NCI-H2227 treated with DMSO at 0.1 percent for 48 hours (cell line): Measurements from ENCODE around the gene LYPD6B.

Experiments used
- DNase-seq: peaks from one replicate; lab custom pipeline; 2025; lab: John Stamatoyannopoulos, UW

LYPD6B gene

GRCh38 chr2:149038442-149039212 is at the start of gene LYPD6B:
LYPD6B (plus strand) TSS chr2:149038699; CDS start chr2:149130949, 92,250 bp downstream.
- no peak for DNase-seq

GRCh38 chr2:148989882-148990493 is 48.5 kb upstream of the LYPD6B start:
- DNase-seq: peak; percentile 72

DNA sequence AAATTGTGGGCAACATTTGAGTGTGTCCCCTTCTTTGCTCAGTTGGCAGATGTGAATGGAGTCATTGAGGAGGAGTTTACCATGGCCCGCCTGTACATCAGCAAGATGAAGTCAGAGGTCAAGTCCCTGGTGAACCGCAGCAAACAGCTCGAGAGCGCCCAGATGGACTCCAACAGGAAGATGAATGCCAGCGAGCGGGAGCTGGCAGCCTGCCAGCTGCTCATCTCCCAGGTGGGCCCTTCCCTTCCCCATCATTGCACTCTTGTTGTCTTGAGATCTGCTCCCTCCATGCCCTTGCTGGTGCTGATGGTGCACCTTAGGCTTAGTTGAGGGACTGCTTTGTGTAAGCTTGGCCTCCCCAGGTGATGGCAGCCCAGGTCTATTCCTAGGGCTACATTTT is 47.5 kb upstream of the LYPD6B start:
- DNase-seq: peak; percentile 68

- no peak for DNase-seq
Observed at GRCh38 chr2:148992448-148992847, 46.1 kb upstream of the LYPD6B start.

DNA sequence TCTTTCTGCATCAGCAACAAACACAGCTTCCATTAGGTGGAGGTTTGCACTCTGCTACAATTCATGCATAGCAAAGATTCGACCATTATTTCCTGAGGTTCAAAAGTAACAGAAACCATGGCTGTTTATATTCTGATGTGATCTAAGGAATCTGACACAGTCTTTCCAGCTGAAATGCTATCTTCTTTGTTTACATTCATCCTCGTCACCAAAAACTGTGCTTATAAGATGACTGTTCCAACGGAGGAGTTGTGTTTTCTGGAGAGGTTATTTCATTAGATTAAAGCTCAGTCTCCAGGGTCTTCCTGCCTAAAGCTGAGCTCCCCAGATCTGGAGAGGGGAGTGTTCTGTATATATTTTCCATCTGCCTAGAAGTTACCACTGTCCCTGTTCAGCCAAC is 45.1 kb upstream of the LYPD6B start:
- no peak for DNase-seq

GRCh38 chr2:148994341-148994740 is 44.2 kb upstream of the LYPD6B start:
- DNase-seq: no peak

- no peak for DNase-seq
Observed at GRCh38 chr2:148996805-148997204, 41.7 kb upstream of the LYPD6B start.

- DNase-seq: no peak
Observed at GRCh38 chr2:148998165-148998830, 40.2 kb upstream of the LYPD6B start.

DNA sequence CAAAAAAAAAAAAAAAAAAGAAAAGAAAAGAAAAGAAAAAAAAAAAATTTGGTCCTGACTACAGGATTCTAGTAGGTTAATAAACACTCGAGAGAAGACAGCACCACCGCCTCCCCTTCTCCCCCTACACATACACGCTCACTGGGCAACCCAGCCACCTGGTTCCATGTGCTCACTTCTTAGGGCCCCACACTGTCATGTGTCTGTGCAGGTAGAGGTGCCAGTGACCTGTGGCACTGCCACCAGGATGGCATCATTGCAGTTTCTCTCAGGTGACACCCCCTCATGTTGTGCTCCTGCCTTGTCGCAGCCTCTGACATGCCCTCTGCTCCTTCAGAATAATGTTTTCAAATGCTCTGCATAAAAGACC is 39.7 kb upstream of the LYPD6B start:
- no peak for DNase-seq

DNA sequence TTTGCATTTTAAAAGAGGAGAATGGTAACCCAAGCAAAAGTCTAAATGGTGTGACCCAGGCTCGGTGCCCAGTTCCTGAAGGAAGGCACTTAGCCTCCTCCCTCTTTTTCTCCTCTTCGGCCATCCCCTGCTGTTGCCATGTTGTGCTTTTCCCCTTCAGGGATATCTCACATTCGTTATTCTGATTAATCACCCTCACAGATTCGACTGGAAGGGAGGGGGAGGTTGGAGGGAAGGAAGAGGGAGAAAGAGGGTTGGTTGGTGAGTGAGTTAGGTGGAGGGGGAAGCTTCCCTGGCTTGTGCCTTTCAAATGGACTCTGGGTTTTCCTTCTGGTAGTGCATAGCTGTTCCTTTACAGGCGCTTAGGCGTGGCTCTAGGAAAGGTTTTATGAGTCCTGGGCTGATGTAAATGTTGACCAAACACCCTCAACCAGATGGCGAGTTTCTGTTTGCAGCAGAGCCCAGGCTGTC is 39.0 kb upstream of the LYPD6B start:
- no peak for DNase-seq

- no peak for DNase-seq
Observed at GRCh38 chr2:149000158-149000938, 38.2 kb upstream of the LYPD6B start.

DNA sequence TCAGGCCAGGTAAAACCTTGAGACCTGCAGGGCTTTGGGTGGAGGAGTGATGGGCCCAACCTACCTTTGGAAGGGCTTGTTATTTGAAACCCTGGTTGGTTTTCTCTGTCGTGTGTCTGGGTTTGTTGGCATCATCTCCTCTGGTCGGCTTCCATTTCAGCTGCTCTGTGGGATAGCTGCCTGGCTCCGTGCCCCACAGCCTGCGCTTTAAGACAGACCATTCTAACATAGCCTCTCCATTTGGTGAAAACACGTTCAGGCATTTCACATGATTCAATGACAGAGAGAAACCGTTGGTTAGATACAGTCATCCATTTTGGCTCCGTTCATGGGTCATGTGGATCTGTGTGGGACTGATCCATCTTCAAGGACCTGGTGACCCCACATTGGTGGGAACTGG is 37.0 kb upstream of the LYPD6B start:
- DNase-seq: no peak

DNA sequence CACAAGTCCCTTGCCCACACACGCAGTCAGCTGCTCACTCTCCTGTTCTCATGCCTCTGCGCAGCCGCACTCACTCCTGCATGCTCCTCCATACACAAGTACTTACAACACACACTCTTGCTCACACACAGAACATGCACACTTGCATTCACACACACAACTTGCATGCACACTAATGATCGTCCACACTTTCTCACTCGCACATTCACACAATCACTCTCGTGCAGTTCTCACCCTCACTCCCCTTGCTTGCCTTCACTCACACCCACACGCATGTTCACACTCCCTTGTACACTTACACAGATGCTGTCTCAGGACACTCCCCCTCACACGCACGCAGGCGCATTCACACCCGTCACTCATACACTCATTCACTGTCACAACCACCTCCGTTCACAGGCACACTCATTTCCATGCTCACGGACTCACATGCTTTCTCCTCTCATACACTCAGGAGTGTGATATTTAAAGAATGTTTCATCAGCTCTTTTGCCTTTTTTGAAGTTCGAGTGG is 36.1 kb upstream of the LYPD6B start:
- DNase-seq: no peak

DNA sequence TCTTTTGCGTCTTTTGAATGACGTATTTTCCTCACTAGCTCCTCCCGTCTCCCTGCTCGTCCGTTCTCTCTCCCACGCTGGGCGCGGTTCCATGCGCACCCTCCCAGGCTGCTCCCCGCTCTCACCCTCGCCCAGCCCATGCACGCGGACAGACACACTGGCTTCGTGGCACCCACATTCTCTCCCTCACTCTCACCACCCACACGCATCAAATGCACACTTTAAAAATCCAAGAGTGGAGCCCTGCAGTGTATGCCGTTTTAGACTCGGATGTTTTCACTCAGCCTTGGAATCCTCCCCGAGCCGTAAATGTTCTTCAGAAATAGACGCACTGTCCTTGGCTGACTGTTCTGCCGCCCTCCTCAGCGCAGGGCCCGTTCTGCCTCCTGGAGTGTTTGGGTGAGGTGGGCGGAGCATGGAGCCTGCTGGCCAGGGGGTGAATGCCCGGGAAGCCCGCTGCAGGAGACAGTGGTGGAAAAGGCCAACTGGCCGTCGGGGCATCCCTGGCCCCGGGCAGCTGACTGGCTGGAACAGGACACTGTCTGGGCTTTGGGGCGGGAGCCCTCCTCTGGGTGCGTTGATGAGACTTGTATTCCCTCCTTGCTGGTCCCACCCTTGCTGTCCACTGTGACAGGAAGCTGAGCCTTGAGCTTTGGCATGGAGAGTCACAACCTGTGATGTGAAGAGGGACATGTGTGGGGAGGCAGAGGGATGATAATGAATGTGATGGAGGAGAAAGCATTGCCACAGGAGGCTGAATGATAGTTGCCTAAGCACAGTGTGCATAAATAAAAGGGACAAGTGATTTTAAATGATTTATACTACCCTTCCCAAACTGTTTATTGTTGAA is 35.4 kb upstream of the LYPD6B start:
- no peak for DNase-seq

DNA sequence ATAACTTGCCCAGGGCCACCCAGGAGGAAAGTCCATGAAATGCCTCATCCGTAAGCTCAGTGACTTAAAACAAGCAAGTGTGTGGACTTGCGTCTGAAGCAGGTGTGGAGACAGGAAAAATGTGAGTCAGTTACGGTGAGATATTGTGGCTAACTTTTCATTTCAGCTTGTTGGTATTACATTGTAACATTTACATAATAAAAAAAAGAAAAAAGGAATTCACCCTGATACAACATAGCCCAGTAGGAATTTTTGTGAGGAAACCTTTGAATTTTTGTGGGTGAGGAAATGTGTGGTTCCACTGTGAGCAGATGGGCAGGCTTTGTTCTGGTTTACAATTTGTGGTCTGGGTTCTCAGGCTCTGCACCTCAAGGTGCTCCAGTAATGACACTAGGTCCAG is 33.7 kb upstream of the LYPD6B start:
- DNase-seq: no peak

- DNase-seq: peak; percentile 51
Observed at GRCh38 chr2:149005471-149006077, 32.9 kb upstream of the LYPD6B start.

DNA sequence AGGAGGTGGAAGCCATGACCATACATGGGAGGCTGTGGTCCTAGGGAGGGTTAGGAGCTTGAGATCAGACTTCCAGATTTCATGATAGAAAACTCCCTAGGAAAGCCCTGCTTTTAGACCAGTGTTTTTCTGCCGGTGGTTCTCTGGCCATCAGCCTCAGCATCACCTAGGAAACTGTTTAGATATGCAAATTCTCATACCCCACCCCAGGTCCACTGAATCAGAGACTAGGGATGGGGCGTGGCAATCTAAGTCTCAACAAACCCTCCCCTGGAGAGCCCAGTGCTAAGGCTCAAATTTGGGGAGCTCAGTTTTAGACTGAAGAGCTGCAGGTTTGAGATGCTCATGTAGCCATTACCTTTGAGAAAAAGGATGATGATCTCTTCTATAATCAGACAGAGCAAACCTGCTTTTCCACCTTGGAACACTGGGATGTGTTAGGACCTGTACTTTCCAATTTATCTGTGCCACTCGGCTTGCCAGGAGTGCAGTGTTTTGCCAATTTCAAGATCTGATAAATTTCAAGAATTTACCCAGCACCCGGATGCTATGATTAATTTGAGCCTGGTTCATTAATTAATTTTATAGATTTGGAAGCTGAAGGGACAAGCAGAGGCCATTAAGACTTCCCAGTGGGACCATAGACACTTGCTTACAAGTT is 31.5 kb upstream of the LYPD6B start:
- no peak for DNase-seq

DNA sequence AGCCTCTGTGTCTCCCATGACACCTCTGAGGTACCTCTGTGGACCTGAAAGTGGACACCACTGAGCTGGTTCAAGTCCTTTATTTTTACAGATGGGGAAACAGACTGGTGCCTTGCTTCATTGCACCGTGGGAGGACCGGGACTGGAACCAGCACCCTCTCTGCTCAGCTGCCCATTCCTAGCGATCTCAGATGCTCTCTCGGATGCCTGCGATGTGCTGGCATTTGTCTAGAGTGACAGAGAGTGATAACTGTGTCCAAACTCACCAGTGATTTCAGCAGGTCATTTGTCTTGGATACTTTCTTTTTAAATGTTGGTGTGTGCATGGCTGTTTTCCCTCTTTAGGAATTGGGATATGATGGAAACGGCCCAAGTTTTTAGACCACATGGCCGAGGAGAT is 30.1 kb upstream of the LYPD6B start:
- DNase-seq: no peak

DNA sequence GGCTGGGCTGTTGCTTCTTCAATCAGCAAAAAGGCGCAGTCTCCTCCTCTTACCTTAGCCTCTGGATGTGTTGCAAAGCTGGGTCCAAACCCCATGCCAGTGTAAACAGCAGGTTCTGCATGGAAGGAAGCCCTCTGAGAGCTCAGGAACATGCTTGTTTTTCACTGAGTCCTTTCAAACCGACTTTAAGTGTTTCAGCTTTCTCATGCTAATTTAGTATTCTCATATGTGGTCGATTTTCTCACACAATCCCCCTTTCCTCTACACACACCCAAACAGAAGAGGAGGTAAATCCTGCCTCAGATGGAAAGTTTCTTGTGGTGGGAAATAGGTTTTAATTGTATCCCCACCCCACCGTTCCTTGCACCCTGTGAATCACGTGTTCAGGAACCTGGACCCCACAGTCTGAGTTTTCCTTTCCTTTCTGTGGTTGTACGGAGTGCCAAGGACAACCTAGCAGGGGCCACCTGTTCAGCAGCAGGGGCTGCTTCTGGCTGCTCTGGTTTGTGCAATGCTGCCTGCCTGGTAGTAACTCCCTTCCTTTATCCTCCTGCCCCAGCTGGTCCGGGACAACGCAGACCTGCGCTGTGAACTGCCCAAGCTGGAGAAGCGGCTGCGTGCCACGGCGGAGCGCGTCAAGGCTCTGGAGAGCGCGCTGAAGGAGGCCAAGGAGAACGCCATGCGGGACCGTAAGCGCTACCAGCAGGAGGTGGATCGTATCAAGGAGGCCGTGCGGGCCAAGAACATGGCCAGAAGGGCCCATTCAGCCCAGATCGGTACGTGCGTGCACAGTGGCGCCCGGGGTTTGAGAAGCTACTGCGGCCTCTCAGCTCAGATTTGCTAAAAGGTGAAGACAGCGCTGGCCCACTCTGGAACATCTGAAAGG is 28.7 kb upstream of the LYPD6B start:
- DNase-seq: no peak
